Osteoblast (primary cell): ENCODE data around the gene IFT43. TPM values are rescaled to one million over a fixed set of nuclear protein-coding genes. Genes with fewer than 3 reads are reported as not detected.

Source experiments
- DNase-seq: peaks from one replicate; pipeline ENCODE4 v3.0.0; 2011; ENCODE audit warnings: low spot score, mixed read lengths; ENCODE audit not compliant: insufficient read length; ENCODE audit errors: missing footprints
- H2AFZ ChIP-seq: 2 replicates; pipeline ENCODE4 v1.6.0; 2011; ENCODE audit warnings: mild to moderate bottlenecking, low read length
- H3K27ac ChIP-seq: 2 replicates; pipeline ENCODE4 v1.5.1; 2011; ENCODE audit warnings: mild to moderate bottlenecking, low read depth, low read length, moderate library complexity
- H3K27me3 ChIP-seq: 2 replicates; pipeline ENCODE4 v1.6.0; 2012; ENCODE audit warnings: mild to moderate bottlenecking, control low read depth, inconsistent platforms, low read length, moderate library complexity; ENCODE audit not compliant: insufficient read depth
- H3K36me3 ChIP-seq: 2 replicates; pipeline ENCODE4 v1.5.1; 2011; ENCODE audit warnings: mild to moderate bottlenecking, low read length, control low read depth, moderate library complexity; ENCODE audit not compliant: insufficient read depth
- H3K4me1 ChIP-seq: 2 replicates; pipeline ENCODE4 v1.5.1; 2011; ENCODE audit warnings: mild to moderate bottlenecking, low read length, control low read depth, moderate library complexity; ENCODE audit not compliant: insufficient read depth
- H3K4me2 ChIP-seq: 2 replicates; pipeline ENCODE4 v1.6.0; 2011; ENCODE audit warnings: mild to moderate bottlenecking, low read length; ENCODE audit not compliant: insufficient read depth
- H3K4me3 ChIP-seq: fragments of 200-600 bp; sonication (generic); 3 replicates; pipeline ENCODE4 v1.5.1; 2012; ENCODE audit warnings: mild to moderate bottlenecking, low read length, inconsistent platforms; ENCODE audit not compliant: insufficient read depth
- H3K79me2 ChIP-seq: 2 replicates; pipeline ENCODE4 v1.6.0; 2012; ENCODE audit warnings: mild to moderate bottlenecking, low read length, control low read depth, inconsistent platforms; ENCODE audit not compliant: insufficient read depth
- H3K9me3 ChIP-seq: 2 replicates; pipeline ENCODE4 v1.5.1; 2011; ENCODE audit warnings: low read depth, low read length, control low read depth
- H4K20me1 ChIP-seq: 2 replicates; pipeline ENCODE4 v1.6.0; 2012; ENCODE audit warnings: mild to moderate bottlenecking, low read length, control low read depth; ENCODE audit not compliant: insufficient read depth
- CTCF ChIP-seq: IDR thresholded peaks from 2 replicates; pipeline ENCODE4 v1.5.1; 2011; ENCODE audit warnings: mild to moderate bottlenecking, low read depth, low read length, moderate library complexity; ENCODE audit errors: extremely low read depth
- total RNA-seq: library from RNA; depleted of rRNA; stranded (reverse); fragments of >200 nt; gene quantifications from 2 replicates; pipeline ENCODE4 v1.2.3, GENCODE V29; 2012

The IFT43 gene
- total RNA-seq, 1 donor = 32.6 TPM

- Histone ChIP-seq H3K79me2 (no peaks in the 10 kb centered on the region), H3K9me3 (no peaks in the 10 kb centered on the region), H3K27me3 (no peaks in the 10 kb centered on the region), H3K36me3 (no peaks in the 10 kb centered on the region), H3K4me2 (no peak overlapping the region), H4K20me1 (no peaks in the 10 kb centered on the region), H2AFZ (no peak overlapping the region), H3K4me1 (no peaks in the 10 kb centered on the region), H3K4me3 (no peak overlapping the region), H3K27ac (no peak overlapping the region)
- no peak for TF ChIP-seq CTCF
- no peak for DNase-seq
Measured at GRCh38 chr14:75946785-75947184, 38.8 kb upstream of the IFT43 start.

GRCh38 chr14:75952489-75952888 is 33.1 kb upstream of the IFT43 start:
- TF ChIP-seq CTCF = no peak
- Histone ChIP-seq H3K4me2 (no peak overlapping the region), H4K20me1 (no peaks in the 10 kb centered on the region), H3K27ac (no peak overlapping the region), H3K27me3 (no peaks in the 10 kb centered on the region), H3K9me3 (no peaks in the 10 kb centered on the region), H3K4me1 (no peaks in the 10 kb centered on the region), H3K79me2 (no peaks in the 10 kb centered on the region), H3K36me3 (no peaks in the 10 kb centered on the region), H2AFZ (no peak overlapping the region), H3K4me3 (no peak overlapping the region)
- no peak for DNase-seq

- no peaks in the 10 kb centered on the region for H3K4me1 ChIP-seq
- peaks cover 3% of the 10 kb centered on the region for H3K36me3 ChIP-seq
- DNase-seq = no peak
- H2AFZ ChIP-seq = no peak overlapping the region
- no peak overlapping the region for H3K4me3 ChIP-seq
- no peaks in the 10 kb centered on the region for H3K9me3 ChIP-seq
- no peaks in the 10 kb centered on the region for H3K27me3 ChIP-seq
- no peak for TF ChIP-seq CTCF
- H3K79me2 ChIP-seq = no peaks in the 10 kb centered on the region
- no peak overlapping the region for H3K4me2 ChIP-seq
- no peaks in the 10 kb centered on the region for H4K20me1 ChIP-seq
- no peak overlapping the region for H3K27ac ChIP-seq
Measured at GRCh38 chr14:75959031-75959430, 26.5 kb upstream of the IFT43 start.

- Histone ChIP-seq H3K36me3 (peaks cover 3% of the 10 kb centered on the region), H4K20me1 (no peaks in the 10 kb centered on the region), H3K27ac (no peak overlapping the region), H3K27me3 (no peaks in the 10 kb centered on the region), H2AFZ (no peak overlapping the region), H3K9me3 (no peaks in the 10 kb centered on the region), H3K4me1 (no peaks in the 10 kb centered on the region), H3K79me2 (no peaks in the 10 kb centered on the region), H3K4me2 (no peak overlapping the region), H3K4me3 (no peak overlapping the region)
- no peak for TF ChIP-seq CTCF
- no peak for DNase-seq
Measured at GRCh38 chr14:75960231-75960630, 25.3 kb upstream of the IFT43 start.
